Fibroblast of lung (primary cell): ENCODE measurements around the gene NEK1. TPM values are rescaled to one million over a fixed set of nuclear protein-coding genes. Genes with fewer than 3 reads are reported as not detected.
A peak's percentile ranks its signal among the peaks of the same experiment; 100 is the strongest.

Source experiments
- DNase-seq, 2 donors: peaks; one replicate each; pipeline versions ENCODE4 v3.0.0 to v3.0.0-alpha.2; 2010; ENCODE audit warnings: low read depth in 2 of 2
- H2AFZ ChIP-seq: 2 replicates; pipeline ENCODE4 v1.5.1; 2012; ENCODE audit warnings: low read length, control low read depth, inconsistent platforms
- H3K27ac ChIP-seq: 2 replicates; pipeline ENCODE4 v1.5.1; 2011; ENCODE audit warnings: low read length, control low read depth; ENCODE audit not compliant: insufficient read depth
- H3K27me3 ChIP-seq: 2 replicates; pipeline ENCODE4 v1.5.1; 2011; ENCODE audit warnings: mild to moderate bottlenecking, low read length; ENCODE audit not compliant: control insufficient read depth, insufficient read depth
- H3K36me3 ChIP-seq: 2 replicates; pipeline ENCODE4 v1.5.1; 2011; ENCODE audit warnings: low read length; ENCODE audit not compliant: control insufficient read depth, insufficient read depth
- H3K4me1 ChIP-seq: 2 replicates; pipeline ENCODE4 v1.5.1; 2011; ENCODE audit warnings: low read length; ENCODE audit not compliant: control insufficient read depth, insufficient read depth; ENCODE audit errors: extremely low read depth
- H3K4me2 ChIP-seq: 2 replicates; pipeline ENCODE4 v1.5.1; 2011; ENCODE audit warnings: low read length, control low read depth; ENCODE audit not compliant: insufficient read depth; ENCODE audit errors: extremely low read depth
- H3K4me3 ChIP-seq, 4 experiments: fragments of 200-600 bp in 1 of 4; sonication (generic) in 1 of 4; replicated peaks in 1 of 4; 2 replicates each; pipeline ENCODE4 v1.5.1; 2011 to 2016; ENCODE audit warnings: low read length in 4 of 4, low read depth in 3 of 4, mild to moderate bottlenecking in 3 of 4, control low read depth in 2 of 4, inconsistent platforms in 1 of 4, mixed read lengths in 1 of 4; ENCODE audit not compliant: insufficient read depth in 1 of 4; ENCODE audit errors: control extremely low read depth in 1 of 4
- H3K79me2 ChIP-seq: 2 replicates; pipeline ENCODE4 v1.5.1; 2012; ENCODE audit warnings: mild to moderate bottlenecking, low read length, inconsistent platforms; ENCODE audit not compliant: control insufficient read depth, insufficient read depth
- H3K9ac ChIP-seq: 2 replicates; pipeline ENCODE4 v1.5.1; 2011; ENCODE audit warnings: mild to moderate bottlenecking, low read length, control low read depth; ENCODE audit not compliant: insufficient read depth
- H3K9me3 ChIP-seq: 2 replicates; pipeline ENCODE4 v1.5.1; 2012; ENCODE audit warnings: low read depth, low read length; ENCODE audit not compliant: control insufficient read depth, insufficient read depth
- H4K20me1 ChIP-seq: 2 replicates; pipeline ENCODE4 v1.5.1; 2011; ENCODE audit warnings: low read length; ENCODE audit not compliant: control insufficient read depth, insufficient read depth; ENCODE audit errors: extremely low read depth
- EZH2 ChIP-seq: IDR thresholded peaks from 2 replicates; pipeline ENCODE4 v1.5.1; 2012; ENCODE audit warnings: low read length, control low read depth, mild to moderate bottlenecking; ENCODE audit errors: missing control alignments
- polyA plus RNA-seq, 2 donors: library from polyadenylated mRNA; depleted of rRNA in 1 of 2; stranded (reverse) in 1 of 2; unstranded in 1 of 2; fragments of >200 nt; gene quantifications; 2 replicates each; pipeline ENCODE4 v1.2.1, GENCODE V29; 2011 to 2012; ENCODE audit warnings: missing spikeins in 1 of 2
- total RNA-seq: library from RNA; depleted of rRNA; stranded (reverse); fragments of >200 nt; gene quantifications from 2 replicates; pipeline ENCODE4 v1.2.1, GENCODE V29; 2014
- TF ChIP-seq, protein P1 (sequence below), 2 donors: IDR thresholded peaks in 1 of 2; conservative IDR thresholded peaks in 1 of 2; 1 replicate in 1 of 2; 2 replicates in 1 of 2; pipeline ENCODE4 v1.5.1; 2011 to 2012; ENCODE audit warnings: low read length in 2 of 2, control low read depth in 1 of 2, inconsistent platforms in 1 of 2, low read depth in 1 of 2, mild to moderate bottlenecking in 1 of 2

Gene NEK1
- total and polyA plus RNA-seq, 2 donors (not counting 1 experiment from before 2014, with no cell fraction given): 8.6 to 17.0 TPM

DNA sequence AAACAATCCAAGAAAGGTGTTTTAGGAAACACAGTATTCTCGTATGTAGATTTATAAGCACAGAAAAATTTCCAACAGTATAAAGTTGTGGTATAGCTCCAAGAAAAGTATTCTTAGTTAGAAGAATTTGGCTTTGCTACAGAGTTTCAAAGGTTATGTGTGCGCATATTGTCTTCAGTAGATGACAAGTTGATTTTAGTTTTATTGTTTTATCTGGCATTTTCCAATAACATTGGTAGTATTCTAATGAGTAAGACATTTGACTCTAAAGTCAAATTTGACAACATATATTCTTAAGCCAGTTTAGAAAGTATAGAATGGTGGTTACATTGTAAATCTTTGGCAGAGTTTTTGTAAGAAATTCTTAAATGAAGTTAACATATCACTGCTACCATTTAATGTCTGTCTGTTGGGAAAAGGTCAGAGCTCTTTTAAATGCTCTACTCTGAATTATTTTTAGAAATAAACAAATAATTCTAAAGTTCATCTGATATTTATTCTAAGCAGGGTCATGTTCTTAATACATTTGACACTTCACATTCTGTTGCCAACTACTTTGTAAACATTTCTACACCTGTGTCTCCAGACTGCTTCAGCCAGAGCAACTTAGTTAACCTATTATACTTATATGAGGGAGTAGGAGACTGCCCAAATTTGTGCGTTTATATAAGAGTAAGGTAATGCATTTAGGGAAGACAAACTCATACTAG lies 38.0 kb upstream of the NEK1 start:
- Histone ChIP-seq H3K36me3 (no peaks in the 10 kb centered on the region), H3K4me2 (no peak overlapping the region)
- TF ChIP-seq, protein P1, sequence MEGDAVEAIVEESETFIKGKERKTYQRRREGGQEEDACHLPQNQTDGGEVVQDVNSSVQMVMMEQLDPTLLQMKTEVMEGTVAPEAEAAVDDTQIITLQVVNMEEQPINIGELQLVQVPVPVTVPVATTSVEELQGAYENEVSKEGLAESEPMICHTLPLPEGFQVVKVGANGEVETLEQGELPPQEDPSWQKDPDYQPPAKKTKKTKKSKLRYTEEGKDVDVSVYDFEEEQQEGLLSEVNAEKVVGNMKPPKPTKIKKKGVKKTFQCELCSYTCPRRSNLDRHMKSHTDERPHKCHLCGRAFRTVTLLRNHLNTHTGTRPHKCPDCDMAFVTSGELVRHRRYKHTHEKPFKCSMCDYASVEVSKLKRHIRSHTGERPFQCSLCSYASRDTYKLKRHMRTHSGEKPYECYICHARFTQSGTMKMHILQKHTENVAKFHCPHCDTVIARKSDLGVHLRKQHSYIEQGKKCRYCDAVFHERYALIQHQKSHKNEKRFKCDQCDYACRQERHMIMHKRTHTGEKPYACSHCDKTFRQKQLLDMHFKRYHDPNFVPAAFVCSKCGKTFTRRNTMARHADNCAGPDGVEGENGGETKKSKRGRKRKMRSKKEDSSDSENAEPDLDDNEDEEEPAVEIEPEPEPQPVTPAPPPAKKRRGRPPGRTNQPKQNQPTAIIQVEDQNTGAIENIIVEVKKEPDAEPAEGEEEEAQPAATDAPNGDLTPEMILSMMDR (conservative IDR thresholded peaks at IDR 0.05 in 1 of 2, IDR thresholded peaks at IDR 0.05 in 1 of 2; ENCODE audit: low read depth in 1 of 2, low read length in 2 of 2): no peak
- no peak for TF ChIP-seq EZH2

DNA sequence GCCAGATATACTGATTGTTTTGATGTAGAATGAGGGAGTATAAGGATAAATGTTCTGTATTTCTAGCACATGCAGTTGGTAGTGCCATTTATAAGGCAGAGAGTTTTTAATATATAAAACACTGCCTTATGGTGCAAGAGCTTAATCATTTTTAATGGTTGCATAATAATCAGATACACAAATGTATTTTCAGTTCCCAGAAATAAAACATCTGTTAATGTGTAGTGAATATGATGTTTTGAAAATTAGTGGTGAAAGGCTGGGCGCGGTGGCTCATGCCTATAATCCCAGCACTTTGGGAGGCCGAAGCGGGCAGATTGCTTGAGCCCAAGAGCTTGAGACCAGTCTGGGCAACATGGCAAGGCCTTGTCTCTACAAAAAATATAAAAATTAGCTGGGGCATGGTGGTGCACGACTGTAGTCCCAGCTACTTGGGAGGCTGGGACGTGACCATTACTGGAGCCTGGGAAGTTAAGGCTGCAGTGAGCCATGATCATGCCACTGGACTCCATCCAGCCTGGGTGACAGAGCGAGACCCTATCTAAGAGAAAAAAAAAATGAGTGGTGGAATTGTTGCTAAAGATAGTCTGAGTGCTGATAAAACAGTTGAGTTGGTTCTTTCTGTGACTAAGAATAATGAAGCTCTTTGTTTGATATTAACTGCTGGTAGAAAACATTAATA lies 37.3 kb upstream of the NEK1 start:
- no peaks in the 10 kb centered on the region for H3K27me3 ChIP-seq
- DNase-seq: peak; percentile 27 to 69
- no peak overlapping the region for H3K9ac ChIP-seq
- no peak overlapping the region for H3K27ac ChIP-seq
- TF ChIP-seq, protein P1 (conservative IDR thresholded peaks at IDR 0.05 in 1 of 2, IDR thresholded peaks at IDR 0.05 in 1 of 2; ENCODE audit: low read depth in 1 of 2, low read length in 2 of 2): no peak
- no peak for TF ChIP-seq EZH2
- no peaks in the 10 kb centered on the region for H3K36me3 ChIP-seq
- no peaks in the 10 kb centered on the region for H3K4me1 ChIP-seq
- H3K79me2 ChIP-seq: peaks cover 6% of the 10 kb centered on the region
- H3K9me3 ChIP-seq: no peaks in the 10 kb centered on the region
- no peak overlapping the region for H2AFZ ChIP-seq
- no peak overlapping the region for H3K4me2 ChIP-seq
- H3K4me3 ChIP-seq: no peak overlapping the region
- no peaks in the 10 kb centered on the region for H4K20me1 ChIP-seq

More for the DNA sequence above, 38.0 kb upstream of the NEK1 start:
- Histone ChIP-seq H2AFZ (no peak overlapping the region), H3K79me2 (peaks cover 8% of the 10 kb centered on the region), H3K4me1 (no peaks in the 10 kb centered on the region), H3K27ac (no peak overlapping the region), H3K27me3 (no peaks in the 10 kb centered on the region), H3K4me3 (no peak overlapping the region), H3K9me3 (no peaks in the 10 kb centered on the region), H3K9ac (no peak overlapping the region), H4K20me1 (no peaks in the 10 kb centered on the region)
- no peak for DNase-seq

DNA sequence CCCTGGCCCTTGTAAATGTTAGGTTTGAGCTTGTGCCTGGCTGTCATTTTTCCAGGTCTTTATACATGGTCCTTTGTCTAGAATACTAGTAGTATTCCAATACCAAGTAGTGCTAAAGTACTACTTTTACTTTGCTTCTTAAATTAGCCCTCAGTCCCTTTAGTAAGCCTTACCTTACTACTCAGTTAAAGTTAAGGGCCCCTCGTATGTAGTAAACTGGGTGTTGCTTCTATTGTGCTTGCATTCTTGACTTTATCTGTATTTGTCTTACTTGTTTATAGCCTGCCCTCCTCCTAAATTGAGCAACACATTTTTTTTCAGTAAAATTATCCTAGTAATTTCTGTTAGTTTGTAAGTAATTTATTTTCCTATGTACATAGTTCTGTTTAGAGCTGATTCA lies 33.2 kb upstream of the NEK1 start:
- Histone ChIP-seq H3K36me3 (no peaks in the 10 kb centered on the region), H3K27me3 (no peaks in the 10 kb centered on the region), H2AFZ (no peak overlapping the region), H3K4me2 (no peak overlapping the region), H3K9ac (no peak overlapping the region), H3K9me3 (no peaks in the 10 kb centered on the region), H3K4me3 (no peak overlapping the region), H3K79me2 (no peaks in the 10 kb centered on the region), H4K20me1 (no peaks in the 10 kb centered on the region), H3K27ac (no peak overlapping the region), H3K4me1 (peaks cover 5% of the 10 kb centered on the region)
- TF ChIP-seq, protein P1 (conservative IDR thresholded peaks at IDR 0.05 in 1 of 2, IDR thresholded peaks at IDR 0.05 in 1 of 2; ENCODE audit: low read depth in 1 of 2, low read length in 2 of 2): no peak
- TF ChIP-seq EZH2: no peak
- DNase-seq: no peak
